RPMI8226 (cell line): ENCODE measurements around the gene SLC23A1.
A peak's percentile ranks its signal among the peaks of the same experiment; 100 is the strongest.
"Not testable (repeated sequence)": the region's sequence is repeated elsewhere in the genome, so short reads cannot be mapped to it uniquely, and the experiment has no call there.

ENCODE experiments used
- DNase-seq: peaks from one replicate; pipeline ENCODE4 v3.0.0-alpha.2; 2015

Gene SLC23A1

DNA sequence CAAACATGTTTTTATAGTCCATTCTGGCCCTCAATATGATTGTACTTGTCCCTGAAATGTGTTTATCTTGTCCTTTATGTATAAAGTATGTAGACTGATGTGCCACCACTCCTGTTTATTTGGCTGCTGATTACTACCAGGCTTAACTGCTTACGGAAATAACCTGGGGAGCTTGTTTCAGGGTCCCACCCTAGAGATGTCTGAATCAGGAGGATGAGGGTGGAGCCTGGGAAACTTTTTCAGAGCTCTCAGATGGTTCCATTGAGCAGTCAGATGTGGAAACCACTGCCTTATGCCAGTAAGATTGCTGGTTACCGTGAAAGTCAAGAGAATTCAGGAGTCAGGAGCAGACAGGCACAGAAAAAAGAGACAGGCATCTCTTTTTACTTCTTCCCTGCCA, 19.2 kb downstream of the SLC23A1 start:
- DNase-seq = no peak

DNA sequence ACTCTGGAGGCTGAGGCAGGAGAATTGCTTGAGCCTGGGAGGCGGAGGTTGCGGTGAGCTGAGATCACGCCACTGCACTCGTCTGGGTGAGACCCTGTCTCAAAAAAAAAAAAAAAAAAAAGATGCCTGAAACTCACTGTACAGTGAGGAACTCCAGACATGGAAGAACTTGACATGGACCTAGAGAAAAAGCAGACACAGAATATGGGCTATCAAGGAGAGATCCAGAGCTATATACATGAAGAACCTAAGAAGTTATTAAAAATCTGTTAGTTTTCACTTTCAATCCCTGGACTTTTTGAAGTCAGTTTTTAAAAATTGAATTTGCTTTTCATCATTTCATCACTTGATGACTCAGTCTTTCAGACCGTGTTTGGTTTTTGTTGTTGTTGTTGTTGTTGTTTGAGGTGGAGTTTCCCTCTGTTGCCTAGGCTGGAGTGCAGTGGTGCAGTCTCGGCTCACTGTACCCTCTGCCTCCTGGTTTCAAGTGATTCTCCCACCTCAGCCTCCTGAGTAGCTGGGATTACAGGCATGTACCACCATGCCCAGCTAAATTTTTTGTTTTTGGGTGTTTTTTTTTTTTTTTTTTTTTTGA, 21.2 kb downstream of the SLC23A1 start:
- DNase-seq = no peak

DNA sequence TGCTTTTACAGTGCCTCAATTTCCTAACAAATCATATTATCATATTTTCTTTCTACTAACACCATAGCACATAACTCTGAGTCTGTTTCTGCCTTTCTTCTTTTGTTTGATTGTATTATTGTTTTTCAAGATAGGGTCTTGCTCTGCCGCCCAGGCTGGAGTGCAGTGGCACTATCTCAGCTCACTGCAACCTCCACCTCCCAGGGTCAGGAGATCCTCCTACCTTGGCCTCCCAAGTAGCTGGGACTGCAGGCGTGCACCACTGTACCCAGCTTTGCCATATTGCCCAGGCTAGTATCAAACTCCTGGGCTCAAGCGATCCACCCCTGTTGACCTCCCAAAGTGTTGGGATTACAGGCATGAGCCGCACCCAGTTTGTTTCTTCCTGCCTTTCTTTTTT, 22.7 kb downstream of the SLC23A1 start:
- no peak for DNase-seq

DNA sequence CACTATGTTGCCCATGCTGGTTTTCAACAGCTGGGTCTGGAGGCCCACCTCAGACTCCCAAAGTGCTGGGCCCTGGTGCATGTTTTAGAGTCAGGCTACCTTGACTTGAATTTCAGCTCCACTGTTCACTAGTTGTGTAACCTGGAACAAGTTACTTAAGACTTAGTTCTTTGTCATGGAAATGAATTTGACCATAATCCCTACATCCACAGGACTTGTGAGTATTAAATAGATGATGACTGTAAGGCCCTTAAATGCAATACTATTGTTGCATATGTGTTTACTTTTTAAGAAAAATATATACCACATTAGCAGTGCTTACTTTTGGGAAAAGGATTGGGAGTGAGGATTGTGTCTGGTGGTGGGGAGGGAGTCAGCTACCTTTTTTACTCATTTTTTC, 25.0 kb downstream of the SLC23A1 start:
- no peak for DNase-seq

- DNase-seq = not testable (repeated sequence)
Observed at GRCh38 chr5:139355900-139356299, 27.2 kb downstream of the SLC23A1 start.

DNA sequence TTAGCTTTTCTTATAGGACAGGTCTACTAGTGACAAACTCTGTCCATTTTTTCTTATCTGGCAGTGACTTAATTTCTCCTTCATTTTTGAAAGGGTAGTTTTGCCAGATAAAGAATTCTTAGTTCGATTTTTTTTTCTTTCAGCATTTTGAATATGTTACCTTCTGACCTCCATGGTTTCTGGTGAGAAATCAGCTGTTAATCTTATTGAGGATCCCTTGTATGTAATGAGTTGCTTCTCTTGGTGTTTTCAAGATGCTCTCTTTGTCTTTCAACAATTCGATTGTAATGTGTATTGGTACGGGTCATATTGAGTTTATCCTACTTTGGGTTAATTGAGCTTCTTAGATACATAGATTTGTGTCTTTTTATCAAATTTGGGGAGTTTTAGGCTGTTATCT, 28.9 kb downstream of the SLC23A1 start:
- DNase-seq = no peak

GRCh38 chr5:139347863-139348262, 35.2 kb downstream of the SLC23A1 start:
- DNase-seq = not testable (repeated sequence)

DNA sequence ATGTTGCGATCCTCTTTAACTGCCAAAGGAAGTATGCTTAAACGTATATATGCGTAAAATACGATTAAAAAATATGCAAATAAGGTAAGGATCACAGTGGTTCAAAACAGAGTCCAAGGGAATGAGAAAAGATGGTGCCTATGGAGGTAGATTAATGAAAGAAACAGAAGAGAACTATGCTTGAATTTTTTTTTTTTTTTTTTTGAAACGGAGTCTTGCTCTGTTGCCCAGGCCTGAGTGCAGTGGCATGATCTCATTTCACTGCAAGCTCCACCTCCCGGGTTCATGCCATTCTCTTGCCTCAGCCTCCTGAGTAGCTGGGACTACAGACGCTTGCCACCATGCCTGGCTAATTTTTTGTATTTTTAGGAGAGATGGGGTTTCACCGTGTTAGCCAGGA, 37.7 kb downstream of the SLC23A1 start:
- DNase-seq = not testable (repeated sequence)

GRCh38 chr5:139344177-139344576, 38.9 kb downstream of the SLC23A1 start:
- no peak for DNase-seq

DNA sequence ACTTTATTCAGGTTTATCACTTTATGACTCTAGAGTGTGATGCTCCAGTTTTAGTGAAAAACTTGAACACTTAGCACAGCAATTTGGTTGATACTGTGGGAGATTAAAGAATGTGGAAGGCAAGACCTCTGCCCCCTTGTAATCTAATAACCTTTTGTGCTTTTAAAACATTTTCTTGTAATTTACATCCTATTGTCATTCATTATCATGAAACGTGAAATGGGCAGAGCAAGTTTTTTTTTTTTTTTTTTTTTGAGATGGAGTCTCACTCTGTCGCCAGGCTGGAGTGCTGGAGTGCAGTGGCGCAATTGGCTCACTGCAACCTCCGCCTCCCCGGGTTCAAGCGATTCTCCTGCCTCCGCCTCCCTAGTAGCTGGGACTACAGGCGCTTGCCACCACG, 39.6 kb downstream of the SLC23A1 start:
- no peak for DNase-seq

GRCh38 chr5:139342423-139342723, 40.7 kb downstream of the SLC23A1 start:
- no peak for DNase-seq

- DNase-seq = peak; percentile 98
Observed at GRCh38 chr5:139341689-139342422, 41.2 kb downstream of the SLC23A1 start, which contains the start of gene PAIP2. TSS of gene PAIP2 (plus strand) at chr5:139341854. CDS start at chr5:139363785, 21,931 bp downstream.

DNA sequence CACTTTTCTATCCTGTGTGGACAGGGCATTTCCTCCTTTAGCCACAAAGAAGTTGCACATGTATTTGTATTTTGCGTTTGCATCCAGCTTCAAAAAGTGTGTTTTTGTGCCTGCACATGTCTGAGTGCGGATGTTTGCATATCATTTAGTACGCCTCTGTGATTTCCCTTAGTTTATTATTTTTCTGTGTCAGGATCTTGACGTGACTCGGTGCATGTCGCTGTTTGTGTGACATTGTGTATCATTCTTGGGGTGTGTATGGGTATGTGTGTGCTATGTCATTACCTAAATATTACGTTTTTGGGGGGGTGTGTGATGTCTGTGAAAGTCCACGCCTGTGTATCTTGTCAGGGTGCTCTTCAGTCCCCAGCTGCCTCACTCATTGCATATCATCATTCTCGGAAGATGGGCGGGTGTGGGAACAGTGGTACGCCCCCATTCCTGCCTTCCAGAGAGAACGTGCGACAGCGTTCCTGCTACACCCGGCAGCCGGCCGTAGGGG, 41.9 kb downstream of the SLC23A1 start:
- no peak for DNase-seq

DNA sequence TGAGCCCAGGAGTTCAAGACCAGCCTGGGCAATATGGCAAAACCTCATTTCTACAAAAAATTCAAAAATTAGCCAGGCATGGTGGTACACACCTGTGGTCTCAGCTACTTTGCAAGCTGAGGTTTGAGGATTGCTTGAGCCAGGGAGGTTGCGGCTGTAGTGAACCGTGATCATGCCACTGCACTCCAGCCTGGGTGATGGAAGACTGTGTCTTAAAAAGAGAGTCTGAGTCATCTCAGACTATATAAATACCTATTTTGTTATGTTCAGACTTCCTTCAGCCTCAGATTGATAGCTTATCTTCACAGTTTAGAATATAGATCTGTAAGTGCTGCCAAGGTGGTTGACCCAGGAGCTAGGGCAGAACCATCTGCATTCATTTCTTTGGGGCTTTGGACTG, 43.0 kb downstream of the SLC23A1 start:
- no peak for DNase-seq

- DNase-seq = no peak
Observed at GRCh38 chr5:139335811-139336210, 47.3 kb downstream of the SLC23A1 start.
